Measurements from ENCODE around the gene MAP2K6. TPM values are rescaled to one million over a fixed set of nuclear protein-coding genes. Genes with fewer than 3 reads are reported as not detected.

MAP2K6 gene
- total and polyA plus RNA-seq, 2 of the 8 experiments (the other 6 are each of a cell fraction or from before 2014, with no cell fraction given), result 11.0 to 44.1 TPM

DNA sequence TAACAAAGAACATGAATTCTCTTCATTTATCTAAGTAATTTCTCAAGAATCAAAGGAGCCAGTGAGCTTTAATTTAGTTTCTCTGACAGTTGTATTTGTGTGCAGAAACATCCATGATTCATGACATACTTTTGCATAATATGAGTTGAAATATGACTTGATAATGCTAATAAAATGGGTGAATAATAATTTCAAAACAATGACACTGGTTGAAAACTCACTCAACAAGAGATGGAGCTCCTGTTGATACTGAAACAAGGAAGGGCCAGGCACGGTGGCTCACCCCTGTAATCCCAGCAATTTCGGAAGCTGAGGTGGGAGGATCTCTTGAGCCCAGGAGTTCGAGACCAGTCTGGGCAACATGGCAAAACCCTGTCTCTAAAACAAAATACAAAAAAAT lies 147.0 kb downstream of the MAP2K6 start (continued):
- TF ChIP-seq, protein P1, sequence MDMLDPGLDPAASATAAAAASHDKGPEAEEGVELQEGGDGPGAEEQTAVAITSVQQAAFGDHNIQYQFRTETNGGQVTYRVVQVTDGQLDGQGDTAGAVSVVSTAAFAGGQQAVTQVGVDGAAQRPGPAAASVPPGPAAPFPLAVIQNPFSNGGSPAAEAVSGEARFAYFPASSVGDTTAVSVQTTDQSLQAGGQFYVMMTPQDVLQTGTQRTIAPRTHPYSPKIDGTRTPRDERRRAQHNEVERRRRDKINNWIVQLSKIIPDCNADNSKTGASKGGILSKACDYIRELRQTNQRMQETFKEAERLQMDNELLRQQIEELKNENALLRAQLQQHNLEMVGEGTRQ (IDR thresholded peaks at IDR 0.05; ENCODE audit: low read length), result no peak
- TF ChIP-seq CREB1 (IDR thresholded peaks at IDR 0.05), result no peak
- TF ChIP-seq KDM5A (IDR thresholded peaks at IDR 0.05; ENCODE audit: low read length), result no peak
- no peak for TF ChIP-seq EZH2 (IDR thresholded peaks at IDR 0.05; ENCODE audit: low read depth, low read length, severe bottlenecking)
- no peak for TF ChIP-seq HDAC6 (IDR thresholded peaks at IDR 0.05; ENCODE audit: low read depth, low read length)
- TF ChIP-seq SIRT6 (IDR thresholded peaks at IDR 0.05; ENCODE audit: low read length), result no peak
- TF ChIP-seq SRF (IDR thresholded peaks at IDR 0.05; ENCODE audit: low read depth, low read length), result no peak
- no peak for TF ChIP-seq JUND (IDR thresholded peaks at IDR 0.05; ENCODE audit: low read length)
- TF ChIP-seq RFX5 (IDR thresholded peaks at IDR 0.05; ENCODE audit: borderline replicate concordance, low read depth, low read length), result no peak
- no peak for TF ChIP-seq KDM4A (IDR thresholded peaks at IDR 0.05; ENCODE audit: low read depth, low read length, severe bottlenecking)

Measured in H1 (cell line).